ENCODE measurements around the gene CD84.
"Not testable (repeated sequence)": the region's sequence is repeated elsewhere in the genome, so short reads cannot be mapped to it uniquely, and the experiment has no call there.

DNA sequence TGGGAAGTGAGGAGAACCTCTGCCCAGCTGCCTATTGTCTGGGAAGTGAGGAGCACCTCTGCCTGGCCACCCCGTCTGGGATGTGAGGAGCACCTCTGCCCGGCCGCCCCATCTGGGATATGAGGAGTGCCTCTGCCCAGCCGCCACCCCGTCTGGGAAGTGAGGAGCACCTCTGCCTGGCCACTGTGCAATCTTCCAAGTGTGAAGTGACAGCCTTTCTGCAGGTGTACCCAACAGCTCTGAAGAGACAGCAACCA lies 46.8 kb downstream of the CD84 start:
- TF ChIP-seq, protein P1, sequence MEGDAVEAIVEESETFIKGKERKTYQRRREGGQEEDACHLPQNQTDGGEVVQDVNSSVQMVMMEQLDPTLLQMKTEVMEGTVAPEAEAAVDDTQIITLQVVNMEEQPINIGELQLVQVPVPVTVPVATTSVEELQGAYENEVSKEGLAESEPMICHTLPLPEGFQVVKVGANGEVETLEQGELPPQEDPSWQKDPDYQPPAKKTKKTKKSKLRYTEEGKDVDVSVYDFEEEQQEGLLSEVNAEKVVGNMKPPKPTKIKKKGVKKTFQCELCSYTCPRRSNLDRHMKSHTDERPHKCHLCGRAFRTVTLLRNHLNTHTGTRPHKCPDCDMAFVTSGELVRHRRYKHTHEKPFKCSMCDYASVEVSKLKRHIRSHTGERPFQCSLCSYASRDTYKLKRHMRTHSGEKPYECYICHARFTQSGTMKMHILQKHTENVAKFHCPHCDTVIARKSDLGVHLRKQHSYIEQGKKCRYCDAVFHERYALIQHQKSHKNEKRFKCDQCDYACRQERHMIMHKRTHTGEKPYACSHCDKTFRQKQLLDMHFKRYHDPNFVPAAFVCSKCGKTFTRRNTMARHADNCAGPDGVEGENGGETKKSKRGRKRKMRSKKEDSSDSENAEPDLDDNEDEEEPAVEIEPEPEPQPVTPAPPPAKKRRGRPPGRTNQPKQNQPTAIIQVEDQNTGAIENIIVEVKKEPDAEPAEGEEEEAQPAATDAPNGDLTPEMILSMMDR (IDR thresholded peaks at IDR 0.05) = not testable (repeated sequence)
- not testable (repeated sequence) for TF ChIP-seq POLR2A (IDR thresholded peaks at IDR 0.05)
